ENCODE measurements around the gene NEAT1. TPM values are rescaled to one million over a fixed set of nuclear protein-coding genes. Genes with fewer than 3 reads are reported as not detected.

Gene NEAT1
- total and polyA plus RNA-seq, 12 donors: 20.9 to 6,838 (median 335) TPM

DNA sequence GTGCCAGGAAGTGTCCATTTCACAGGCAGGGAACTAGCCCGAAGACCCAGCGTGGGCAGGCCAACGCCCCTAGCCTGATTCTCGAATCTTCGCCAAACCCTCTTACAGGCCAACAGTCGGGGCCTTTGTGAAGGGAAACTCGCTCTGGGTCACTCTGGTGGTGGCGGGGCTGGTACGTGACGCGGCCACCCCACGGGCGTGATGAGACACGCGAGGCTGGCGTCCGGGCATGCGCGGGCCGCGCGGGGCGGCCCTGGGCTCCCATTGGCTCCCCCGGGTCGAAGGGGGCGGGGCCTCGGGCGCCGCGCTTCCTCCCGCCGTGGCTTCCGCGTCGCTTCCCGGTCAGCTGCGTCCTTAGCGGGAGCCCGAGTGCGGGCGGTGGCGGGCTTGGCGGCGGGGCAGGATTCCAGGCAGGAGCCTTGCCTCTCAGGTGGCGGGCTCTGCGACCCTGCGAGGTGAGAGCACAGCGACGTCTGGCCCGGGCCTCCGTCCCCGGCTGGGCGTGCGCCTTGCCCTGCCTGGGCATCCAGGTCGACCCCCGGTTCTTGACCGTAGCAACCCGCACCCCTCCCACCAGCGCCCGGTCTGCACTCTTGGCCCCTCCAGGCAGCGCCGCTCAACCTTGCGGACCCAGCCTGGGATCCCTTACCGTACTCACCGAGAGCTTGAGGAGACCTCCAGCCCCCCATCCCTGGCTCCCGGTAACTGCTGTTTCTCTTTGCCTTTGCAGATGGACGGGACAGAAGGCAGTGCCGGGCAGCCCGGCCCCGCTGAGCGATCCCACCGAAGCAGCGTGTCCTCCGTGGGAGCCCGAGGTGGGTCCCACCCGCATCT is 36.1 kb upstream of the NEAT1 start, which contains the start of gene FRMD8:
FRMD8 (plus strand) TSS at position 331 of the 834 bp plus-strand sequence; CDS start at position 731, 400 bp downstream.
- no peaks in the 10 kb centered on the region for H3K27me3 ChIP-seq
- H3K4me1 ChIP-seq (replicated peaks in 1 of 2): peaks cover 60 to 92% of the 10 kb centered on the region in 2 donors
- DNase-seq: peak; percentile 90 to 96 (median 93)
- WGBS, 4 donors: 0 to 1% (median 1%) methylated on average over 11 to 76 of the region's 76 CpGs
- H3K9me3 ChIP-seq (replicated peaks in 1 of 3): no peaks in the 10 kb centered on the region
- intact Hi-C loops (cut with DNase I): no loop called here
- H3K36me3 ChIP-seq (replicated peaks in 1 of 2): no peaks in the 10 kb centered on the region
- TF ChIP-seq, protein P1, sequence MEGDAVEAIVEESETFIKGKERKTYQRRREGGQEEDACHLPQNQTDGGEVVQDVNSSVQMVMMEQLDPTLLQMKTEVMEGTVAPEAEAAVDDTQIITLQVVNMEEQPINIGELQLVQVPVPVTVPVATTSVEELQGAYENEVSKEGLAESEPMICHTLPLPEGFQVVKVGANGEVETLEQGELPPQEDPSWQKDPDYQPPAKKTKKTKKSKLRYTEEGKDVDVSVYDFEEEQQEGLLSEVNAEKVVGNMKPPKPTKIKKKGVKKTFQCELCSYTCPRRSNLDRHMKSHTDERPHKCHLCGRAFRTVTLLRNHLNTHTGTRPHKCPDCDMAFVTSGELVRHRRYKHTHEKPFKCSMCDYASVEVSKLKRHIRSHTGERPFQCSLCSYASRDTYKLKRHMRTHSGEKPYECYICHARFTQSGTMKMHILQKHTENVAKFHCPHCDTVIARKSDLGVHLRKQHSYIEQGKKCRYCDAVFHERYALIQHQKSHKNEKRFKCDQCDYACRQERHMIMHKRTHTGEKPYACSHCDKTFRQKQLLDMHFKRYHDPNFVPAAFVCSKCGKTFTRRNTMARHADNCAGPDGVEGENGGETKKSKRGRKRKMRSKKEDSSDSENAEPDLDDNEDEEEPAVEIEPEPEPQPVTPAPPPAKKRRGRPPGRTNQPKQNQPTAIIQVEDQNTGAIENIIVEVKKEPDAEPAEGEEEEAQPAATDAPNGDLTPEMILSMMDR (IDR thresholded peaks at IDR 0.05): no peak
- TF ChIP-seq POLR2A (IDR thresholded peaks at IDR 0.05): peak; percentile 92 to 95
- H3K4me3 ChIP-seq: peak within 1 kb of the TSS; percentile 50 to 83 (median 56)
- peak within 1 kb of the TSS; percentile 74 to 97 (median 91) for H3K27ac ChIP-seq

DNA sequence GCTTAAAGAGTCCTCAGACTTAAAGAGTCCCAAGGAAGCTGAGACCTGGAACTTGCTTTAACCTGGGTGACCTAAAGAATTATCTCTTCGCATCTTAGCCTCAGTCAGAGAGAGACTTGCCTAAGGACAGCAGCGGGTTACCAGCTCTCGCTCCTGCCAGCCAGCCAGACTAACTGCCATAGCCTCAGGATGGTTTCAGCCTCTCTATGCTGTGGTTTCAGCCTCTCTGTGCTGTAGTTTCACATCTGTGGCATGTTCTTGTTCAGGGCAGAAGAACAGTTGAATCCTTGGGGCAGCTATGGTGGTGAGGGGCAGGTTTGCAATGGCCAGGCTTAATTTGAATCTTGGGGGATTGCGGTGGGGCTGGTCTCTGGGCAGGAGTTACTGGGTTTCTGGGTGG is 33.9 kb upstream of the NEAT1 start:
- intact Hi-C loops (cut with DNase I): no loop called here
- H3K4me3 ChIP-seq: no peak overlapping the region
- H3K4me1 ChIP-seq (replicated peaks in 1 of 2): peaks cover 44 to 80% of the 10 kb centered on the region in 2 donors
- H3K9me3 ChIP-seq (replicated peaks in 1 of 3): no peaks in the 10 kb centered on the region
- WGBS, 4 donors: 84 to 97% (median 94%) methylated on average over 4 of the region's 4 CpGs
- H3K27ac ChIP-seq: peak overlapping the region in 2 of 5 donors; percentile 81 to 91
- peaks cover 0 to 9% of the 10 kb centered on the region in 2 donors for H3K36me3 ChIP-seq (replicated peaks in 1 of 2)
- TF ChIP-seq, protein P1 (IDR thresholded peaks at IDR 0.05): no peak
- TF ChIP-seq POLR2A (IDR thresholded peaks at IDR 0.05): no peak
- DNase-seq: no peak
- H3K27me3 ChIP-seq: no peaks in the 10 kb centered on the region

DNA sequence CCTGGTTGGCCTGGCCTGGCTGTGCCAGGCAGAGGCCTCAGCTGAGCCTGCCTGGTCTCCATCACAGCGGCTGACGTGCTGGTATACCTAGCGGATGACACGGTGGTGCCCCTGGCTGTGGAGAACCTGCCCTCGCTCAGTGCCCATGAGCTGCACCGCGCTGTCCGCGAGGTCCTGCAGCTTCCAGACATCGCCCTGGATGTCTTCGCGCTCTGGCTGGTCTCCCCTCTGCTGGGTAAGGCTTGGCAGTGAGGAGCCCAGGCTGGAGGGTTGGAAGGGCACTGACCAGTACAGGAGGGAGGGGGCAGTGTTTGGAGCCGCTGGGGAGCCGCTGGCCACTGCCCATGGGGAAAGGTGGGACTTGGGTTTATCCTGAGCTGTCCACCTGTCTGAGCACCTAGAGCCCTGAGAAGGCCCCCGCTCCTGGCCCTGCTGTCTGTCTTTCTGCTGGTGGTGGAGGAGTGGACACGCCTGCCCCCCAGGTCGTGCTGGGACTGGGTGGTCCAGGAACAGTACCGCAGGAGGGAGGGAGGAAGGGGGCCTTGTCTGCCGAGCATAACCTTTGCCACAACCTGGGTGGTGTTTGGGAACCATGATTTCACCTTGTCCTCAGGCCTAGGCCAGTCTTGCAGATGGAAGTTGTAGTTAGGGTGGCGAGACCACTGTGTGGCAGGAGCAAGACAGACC is 33.2 kb upstream of the NEAT1 start:
- Histone ChIP-seq H3K4me1 (replicated peaks in 1 of 2) (peaks cover 44 to 74% of the 10 kb centered on the region in 2 donors), H3K27ac (peak overlapping the region in 3 of 5 donors; percentile 71 to 91 (median 81)), H3K27me3 (no peaks in the 10 kb centered on the region), H3K4me3 (no peak overlapping the region), H3K9me3 (replicated peaks in 1 of 3) (no peaks in the 10 kb centered on the region), H3K36me3 (replicated peaks in 1 of 2) (peaks cover 0 to 15% of the 10 kb centered on the region in 2 donors)
- TF ChIP-seq, protein P1 (IDR thresholded peaks at IDR 0.05): no peak
- no peak for TF ChIP-seq POLR2A (IDR thresholded peaks at IDR 0.05)
- intact Hi-C loops (cut with DNase I): no loop called here
- 83 to 100% (median 93%) methylated on average over 3 to 20 of the region's 20 CpGs for WGBS, 4 donors
- peak in 1 of 7 donors; percentile 40 for DNase-seq
